K562 (cell line): ENCODE measurements around the gene FRYL. TPM values are rescaled to one million over a fixed set of nuclear protein-coding genes. Genes with fewer than 3 reads are reported as not detected.

ENCODE experiments used
- CBX1 ChIP-seq: sonication (generic); IDR thresholded peaks from 2 replicates; pipeline ENCODE4 v1.6.1; 2016; ENCODE audit warnings: antibody characterized with exemption, low read depth, mild to moderate bottlenecking
- E2F6 ChIP-seq, 2 experiments: IDR thresholded peaks; 2 replicates each; pipeline ENCODE4 v1.6.1; 2011; ENCODE audit warnings: borderline replicate concordance in 1 of 2, control low read depth in 1 of 2, low read depth in 1 of 2, low read length in 1 of 2, mild to moderate bottlenecking in 1 of 2, mixed read lengths in 1 of 2, moderate library complexity in 1 of 2; ENCODE audit not compliant: insufficient read depth in 1 of 2, insufficient read length in 1 of 2, poor library complexity in 1 of 2, severe bottlenecking in 1 of 2; ENCODE audit errors: extremely low read depth in 1 of 2
- FOXJ2 ChIP-seq: fragments of 200-800 bp; sonication (Bioruptor generic); IDR thresholded peaks from 2 replicates; pipeline ENCODE4 v1.6.1; 2016; ENCODE audit warnings: missing genetic modification characterization, missing compliant biosample characterization
- GATA2 ChIP-seq: sonication (generic); formaldehyde crosslinking; IDR thresholded peaks from 2 replicates; pipeline ENCODE4 v1.4.0; 2020; ENCODE audit warnings: mild to moderate bottlenecking, missing genetic modification reagents
- ILF3 ChIP-seq: fragments of 450-650 bp; IDR thresholded peaks from 2 replicates; pipeline ENCODE4 v1.6.1; 2018; ENCODE audit warnings: antibody characterized with exemption, mild to moderate bottlenecking, moderate library complexity, borderline replicate concordance
- MAFF ChIP-seq: IDR thresholded peaks from 2 replicates; pipeline ENCODE4 v1.6.1; 2012; ENCODE audit warnings: low read length, improper control_type of control experiment
- MCM5 ChIP-seq: fragments of 450-650 bp; IDR thresholded peaks from 2 replicates; pipeline ENCODE4 v1.6.1; 2016; ENCODE audit warnings: low read depth
- polyA plus RNA-seq, 8 experiments: library from polyadenylated mRNA; depleted of rRNA in 4 of 8; stranded (reverse) in 5 of 8; unstranded in 3 of 8; fragments of >200 nt; fragmentation: Nextera tagmentation in 2 of 8; fragmentation: Illumina TruSeq in 1 of 8; extraction: Ambion mirVana in 2 of 8; extraction: Trizol in 1 of 8; gene quantifications; 2 replicates each; pipeline versions ENCODE4 v1.2.1 to v1.2.3, GENCODE V29; 2011 to 2014; ENCODE audit warnings: inconsistent platforms in 1 of 8, missing spikeins in 1 of 8
- total RNA-seq, 7 experiments: library from RNA; depleted of rRNA in 6 of 7; stranded (reverse); fragments of >200 nt in 6 of 7; fragmentation: Illumina TruSeq in 2 of 7; extraction: Trizol in 2 of 7; gene quantifications; 2 replicates each; pipeline versions ENCODE4 v1.2.1 to v1.2.3, GENCODE V29; 2011 to 2021; ENCODE audit warnings: low replicate concordance in 1 of 7
- TF ChIP-seq, protein P1 (sequence below): fragments of 250-450 bp; sonication (Bioruptor Pico); IDR thresholded peaks from 2 replicates; pipeline ENCODE4 v1.9.0; 2021; ENCODE audit warnings: mild to moderate bottlenecking, inconsistent platforms

The FRYL gene
- total and polyA plus RNA-seq, 9 of the 15 experiments (the other 6 are each of a cell fraction or from before 2014, with no cell fraction given) = 7.2 to 34.9 (median 15.9) TPM

DNA sequence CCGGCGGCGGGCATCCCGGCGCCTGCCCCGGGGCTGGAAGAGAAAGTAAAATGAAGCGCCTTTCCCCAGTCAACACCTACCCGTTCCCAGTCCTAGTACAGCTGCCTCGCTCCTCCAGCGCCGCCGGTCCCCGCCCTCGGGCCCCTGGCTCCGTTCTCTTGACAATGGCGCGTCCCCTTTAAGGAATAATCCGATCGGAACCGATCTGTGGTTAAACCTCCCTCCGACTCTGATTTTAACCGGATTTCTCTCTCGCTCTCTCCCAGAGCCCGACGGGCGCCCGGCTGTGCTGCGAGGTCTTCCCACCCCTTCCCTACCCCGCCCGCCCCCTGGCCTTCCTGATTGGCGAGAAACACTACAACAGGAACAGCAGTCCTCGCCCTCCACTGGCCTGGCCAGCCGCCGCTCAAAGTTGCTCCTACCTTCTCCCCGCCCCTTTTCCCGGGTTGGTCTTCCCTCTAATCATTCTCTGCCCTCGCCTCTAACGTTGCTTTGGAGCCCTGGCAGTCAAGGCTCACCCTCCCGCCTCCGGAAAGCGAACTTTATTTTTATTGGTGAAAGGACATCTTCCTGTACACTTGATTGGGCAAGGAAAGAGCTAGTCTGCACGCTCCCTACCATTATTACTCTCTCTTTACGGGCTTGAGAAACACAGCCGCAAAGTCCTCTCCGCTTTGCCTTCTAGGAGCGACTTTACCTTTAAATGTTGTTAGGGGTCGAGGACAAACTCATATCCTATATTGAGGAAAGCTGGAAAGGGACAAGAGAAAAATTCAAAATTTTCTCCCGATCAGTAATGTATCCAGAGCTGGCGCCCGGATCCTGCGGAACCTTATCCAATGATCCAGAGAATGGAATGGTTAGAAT is at the start of gene FRYL (continued):
- no peak for TF ChIP-seq MCM5
- no peak for TF ChIP-seq GATA2 (CRISPR knock-in tag)
- 0 out of 2 replicates have a peak, but pooled peaks have one; percentile 27 for TF ChIP-seq CBX1
- TF ChIP-seq, protein P1, sequence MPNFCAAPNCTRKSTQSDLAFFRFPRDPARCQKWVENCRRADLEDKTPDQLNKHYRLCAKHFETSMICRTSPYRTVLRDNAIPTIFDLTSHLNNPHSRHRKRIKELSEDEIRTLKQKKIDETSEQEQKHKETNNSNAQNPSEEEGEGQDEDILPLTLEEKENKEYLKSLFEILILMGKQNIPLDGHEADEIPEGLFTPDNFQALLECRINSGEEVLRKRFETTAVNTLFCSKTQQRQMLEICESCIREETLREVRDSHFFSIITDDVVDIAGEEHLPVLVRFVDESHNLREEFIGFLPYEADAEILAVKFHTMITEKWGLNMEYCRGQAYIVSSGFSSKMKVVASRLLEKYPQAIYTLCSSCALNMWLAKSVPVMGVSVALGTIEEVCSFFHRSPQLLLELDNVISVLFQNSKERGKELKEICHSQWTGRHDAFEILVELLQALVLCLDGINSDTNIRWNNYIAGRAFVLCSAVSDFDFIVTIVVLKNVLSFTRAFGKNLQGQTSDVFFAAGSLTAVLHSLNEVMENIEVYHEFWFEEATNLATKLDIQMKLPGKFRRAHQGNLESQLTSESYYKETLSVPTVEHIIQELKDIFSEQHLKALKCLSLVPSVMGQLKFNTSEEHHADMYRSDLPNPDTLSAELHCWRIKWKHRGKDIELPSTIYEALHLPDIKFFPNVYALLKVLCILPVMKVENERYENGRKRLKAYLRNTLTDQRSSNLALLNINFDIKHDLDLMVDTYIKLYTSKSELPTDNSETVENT (CRISPR knock-in tag) = no peak
- TF ChIP-seq FOXJ2 = no peak
- peak in 1 of 2 experiments; percentile 18 for TF ChIP-seq E2F6 (IDR thresholded peaks at IDR 0.05; ENCODE audit: borderline replicate concordance in 1 of 2, extremely low read depth in 1 of 2, insufficient read depth in 1 of 2, insufficient read length in 1 of 2, low read depth in 1 of 2, low read length in 1 of 2, poor library complexity in 1 of 2, severe bottlenecking in 1 of 2)
- TF ChIP-seq MAFF = no peak
- TF ChIP-seq ILF3 = no peak
